Osteoblast (primary cell): ENCODE measurements around the gene DUS1L. TPM values are rescaled to one million over a fixed set of nuclear protein-coding genes. Genes with fewer than 3 reads are reported as not detected.

Experiments used
- DNase-seq: peaks from one replicate; pipeline ENCODE4 v3.0.0; 2011; ENCODE audit warnings: low spot score, mixed read lengths; ENCODE audit not compliant: insufficient read length; ENCODE audit errors: missing footprints
- H2AFZ ChIP-seq: 2 replicates; pipeline ENCODE4 v1.6.0; 2011; ENCODE audit warnings: mild to moderate bottlenecking, low read length
- H3K27ac ChIP-seq: 2 replicates; pipeline ENCODE4 v1.5.1; 2011; ENCODE audit warnings: mild to moderate bottlenecking, low read depth, low read length, moderate library complexity
- H3K27me3 ChIP-seq: 2 replicates; pipeline ENCODE4 v1.6.0; 2012; ENCODE audit warnings: mild to moderate bottlenecking, control low read depth, inconsistent platforms, low read length, moderate library complexity; ENCODE audit not compliant: insufficient read depth
- H3K36me3 ChIP-seq: 2 replicates; pipeline ENCODE4 v1.5.1; 2011; ENCODE audit warnings: mild to moderate bottlenecking, low read length, control low read depth, moderate library complexity; ENCODE audit not compliant: insufficient read depth
- H3K4me1 ChIP-seq: 2 replicates; pipeline ENCODE4 v1.5.1; 2011; ENCODE audit warnings: mild to moderate bottlenecking, low read length, control low read depth, moderate library complexity; ENCODE audit not compliant: insufficient read depth
- H3K4me2 ChIP-seq: 2 replicates; pipeline ENCODE4 v1.6.0; 2011; ENCODE audit warnings: mild to moderate bottlenecking, low read length; ENCODE audit not compliant: insufficient read depth
- H3K4me3 ChIP-seq: fragments of 200-600 bp; sonication (generic); 3 replicates; pipeline ENCODE4 v1.5.1; 2012; ENCODE audit warnings: mild to moderate bottlenecking, low read length, inconsistent platforms; ENCODE audit not compliant: insufficient read depth
- H3K79me2 ChIP-seq: 2 replicates; pipeline ENCODE4 v1.6.0; 2012; ENCODE audit warnings: mild to moderate bottlenecking, low read length, control low read depth, inconsistent platforms; ENCODE audit not compliant: insufficient read depth
- H3K9me3 ChIP-seq: 2 replicates; pipeline ENCODE4 v1.5.1; 2011; ENCODE audit warnings: low read depth, low read length, control low read depth
- H4K20me1 ChIP-seq: 2 replicates; pipeline ENCODE4 v1.6.0; 2012; ENCODE audit warnings: mild to moderate bottlenecking, low read length, control low read depth; ENCODE audit not compliant: insufficient read depth
- total RNA-seq: library from RNA; depleted of rRNA; stranded (reverse); fragments of >200 nt; gene quantifications from 2 replicates; pipeline ENCODE4 v1.2.3, GENCODE V29; 2012
- TF ChIP-seq, protein P1 (sequence below): IDR thresholded peaks from 2 replicates; pipeline ENCODE4 v1.5.1; 2011; ENCODE audit warnings: mild to moderate bottlenecking, low read depth, low read length, moderate library complexity; ENCODE audit errors: extremely low read depth

DUS1L gene
- total RNA-seq, 1 donor: 43.8 TPM

- DNase-seq: peak; percentile 83
- H3K4me1 ChIP-seq: no peaks in the 10 kb centered on the region
- peak overlapping the region; percentile 29 for H2AFZ ChIP-seq
- H3K27me3 ChIP-seq: no peaks in the 10 kb centered on the region
- no peaks in the 10 kb centered on the region for H4K20me1 ChIP-seq
- TF ChIP-seq, protein P1, sequence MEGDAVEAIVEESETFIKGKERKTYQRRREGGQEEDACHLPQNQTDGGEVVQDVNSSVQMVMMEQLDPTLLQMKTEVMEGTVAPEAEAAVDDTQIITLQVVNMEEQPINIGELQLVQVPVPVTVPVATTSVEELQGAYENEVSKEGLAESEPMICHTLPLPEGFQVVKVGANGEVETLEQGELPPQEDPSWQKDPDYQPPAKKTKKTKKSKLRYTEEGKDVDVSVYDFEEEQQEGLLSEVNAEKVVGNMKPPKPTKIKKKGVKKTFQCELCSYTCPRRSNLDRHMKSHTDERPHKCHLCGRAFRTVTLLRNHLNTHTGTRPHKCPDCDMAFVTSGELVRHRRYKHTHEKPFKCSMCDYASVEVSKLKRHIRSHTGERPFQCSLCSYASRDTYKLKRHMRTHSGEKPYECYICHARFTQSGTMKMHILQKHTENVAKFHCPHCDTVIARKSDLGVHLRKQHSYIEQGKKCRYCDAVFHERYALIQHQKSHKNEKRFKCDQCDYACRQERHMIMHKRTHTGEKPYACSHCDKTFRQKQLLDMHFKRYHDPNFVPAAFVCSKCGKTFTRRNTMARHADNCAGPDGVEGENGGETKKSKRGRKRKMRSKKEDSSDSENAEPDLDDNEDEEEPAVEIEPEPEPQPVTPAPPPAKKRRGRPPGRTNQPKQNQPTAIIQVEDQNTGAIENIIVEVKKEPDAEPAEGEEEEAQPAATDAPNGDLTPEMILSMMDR: no peak
- H3K4me3 ChIP-seq: no peak overlapping the region
- no peaks in the 10 kb centered on the region for H3K79me2 ChIP-seq
- H3K9me3 ChIP-seq: no peaks in the 10 kb centered on the region
- H3K27ac ChIP-seq: no peak overlapping the region
- peak overlapping the region; percentile 23 for H3K4me2 ChIP-seq
- H3K36me3 ChIP-seq: no peaks in the 10 kb centered on the region
Observed at GRCh38 chr17:82106688-82107305, 41.2 kb upstream of the DUS1L start.

- no peaks in the 10 kb centered on the region for H4K20me1 ChIP-seq
- peak overlapping the region; percentile 29 for H2AFZ ChIP-seq
- H3K4me2 ChIP-seq: peak overlapping the region; percentile 23
- H3K4me1 ChIP-seq: no peaks in the 10 kb centered on the region
- H3K27me3 ChIP-seq: no peaks in the 10 kb centered on the region
- no peaks in the 10 kb centered on the region for H3K79me2 ChIP-seq
- TF ChIP-seq, protein P1: peak; percentile 22
- peak; percentile 91 for DNase-seq
- H3K36me3 ChIP-seq: no peaks in the 10 kb centered on the region
- no peak overlapping the region for H3K4me3 ChIP-seq
- no peaks in the 10 kb centered on the region for H3K9me3 ChIP-seq
- H3K27ac ChIP-seq: no peak overlapping the region
Observed at GRCh38 chr17:82105882-82106687, 40.5 kb upstream of the DUS1L start.

GRCh38 chr17:82105417-82105881 is 39.8 kb upstream of the DUS1L start:
- no peaks in the 10 kb centered on the region for H3K4me1 ChIP-seq
- no peaks in the 10 kb centered on the region for H3K27me3 ChIP-seq
- H3K9me3 ChIP-seq: no peaks in the 10 kb centered on the region
- H3K4me3 ChIP-seq: no peak overlapping the region
- no peak overlapping the region for H3K27ac ChIP-seq
- no peak overlapping the region for H3K4me2 ChIP-seq
- no peaks in the 10 kb centered on the region for H4K20me1 ChIP-seq
- no peaks in the 10 kb centered on the region for H3K79me2 ChIP-seq
- DNase-seq: peak; percentile 71
- H2AFZ ChIP-seq: no peak overlapping the region
- H3K36me3 ChIP-seq: no peaks in the 10 kb centered on the region
- TF ChIP-seq, protein P1: no peak

DNA sequence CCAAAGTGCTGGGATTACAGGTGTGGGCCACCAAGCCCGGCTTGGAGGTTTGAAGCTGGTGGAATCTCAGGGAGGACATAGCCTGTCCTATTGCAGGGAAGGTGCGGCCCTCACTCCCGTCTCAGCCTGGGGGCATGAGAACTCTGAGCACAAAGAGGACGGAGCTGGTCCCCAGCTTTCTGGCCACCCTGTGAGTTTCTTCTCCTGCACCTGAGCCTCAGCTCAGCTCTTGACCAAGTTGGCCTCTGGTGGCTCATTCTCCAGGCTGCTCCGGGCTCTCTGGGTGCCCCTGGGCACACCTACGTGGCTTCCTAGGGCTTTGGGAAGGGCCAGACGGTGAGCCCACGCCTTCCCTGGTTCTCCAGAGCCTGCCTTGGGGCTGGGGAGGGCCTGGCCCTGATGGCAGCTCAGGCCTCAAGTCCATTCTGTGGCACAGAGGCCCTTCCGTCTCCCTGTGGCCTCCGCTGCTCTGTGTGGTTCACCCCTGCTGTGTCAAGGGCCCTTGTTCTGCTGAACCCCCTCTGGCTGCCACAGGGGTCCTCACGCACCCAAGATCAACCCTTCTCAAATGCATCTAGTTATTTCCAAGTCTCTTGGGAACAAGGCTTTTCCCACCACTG is 39.3 kb upstream of the DUS1L start:
- H3K79me2 ChIP-seq: no peaks in the 10 kb centered on the region
- TF ChIP-seq, protein P1: no peak

More for the DNA sequence above, 39.3 kb upstream of the DUS1L start:
- Histone ChIP-seq H3K27ac (no peak overlapping the region), H3K9me3 (no peaks in the 10 kb centered on the region), H2AFZ (no peak overlapping the region), H3K36me3 (no peaks in the 10 kb centered on the region), H4K20me1 (no peaks in the 10 kb centered on the region), H3K27me3 (no peaks in the 10 kb centered on the region), H3K4me2 (no peak overlapping the region), H3K4me1 (no peaks in the 10 kb centered on the region), H3K4me3 (no peak overlapping the region)
- DNase-seq: peak; percentile 15
